AG09309 (cell line): ENCODE results near the gene VAV3.

Experiments used
- DNase-seq: peaks from one replicate; pipeline ENCODE4 v3.0.0-alpha.2; 2010; ENCODE audit warnings: low read depth
- H3K4me3 ChIP-seq: 2 replicates; pipeline ENCODE4 v1.5.1; 2011; ENCODE audit warnings: mild to moderate bottlenecking, low read depth, low read length, moderate library complexity; ENCODE audit not compliant: control insufficient read depth
- CTCF ChIP-seq: IDR thresholded peaks from 2 replicates; pipeline ENCODE4 v1.5.1; 2011; ENCODE audit warnings: mild to moderate bottlenecking, low read depth, low read length, inconsistent platforms; ENCODE audit not compliant: insufficient read depth, control insufficient read depth; ENCODE audit errors: missing control alignments

The VAV3 gene

DNA sequence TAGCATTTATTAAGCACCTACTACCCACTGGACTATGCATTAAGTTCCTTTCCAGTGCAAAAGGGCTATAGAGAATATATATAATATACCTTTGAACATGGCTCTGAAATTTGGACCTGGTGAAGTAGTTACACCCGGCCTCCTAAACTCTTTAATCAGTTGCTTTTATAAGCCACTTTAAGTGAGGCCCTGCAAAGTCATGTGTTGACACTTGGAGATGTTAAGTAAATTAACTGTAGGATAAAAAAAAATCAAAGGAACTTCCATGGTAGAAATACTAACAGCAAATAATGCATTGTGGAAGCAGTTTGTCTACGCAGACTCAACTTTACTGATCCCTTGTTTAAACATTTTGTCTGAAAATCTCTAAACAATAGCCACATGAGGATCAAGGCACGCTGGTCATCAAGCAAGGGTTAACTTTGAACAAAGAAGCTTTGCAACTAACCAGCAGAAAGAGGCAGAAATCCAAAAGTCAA, 283.9 kb downstream of the VAV3 start:
- TF ChIP-seq CTCF: no peak
- no peak overlapping the region for H3K4me3 ChIP-seq
- no peak for DNase-seq

DNA sequence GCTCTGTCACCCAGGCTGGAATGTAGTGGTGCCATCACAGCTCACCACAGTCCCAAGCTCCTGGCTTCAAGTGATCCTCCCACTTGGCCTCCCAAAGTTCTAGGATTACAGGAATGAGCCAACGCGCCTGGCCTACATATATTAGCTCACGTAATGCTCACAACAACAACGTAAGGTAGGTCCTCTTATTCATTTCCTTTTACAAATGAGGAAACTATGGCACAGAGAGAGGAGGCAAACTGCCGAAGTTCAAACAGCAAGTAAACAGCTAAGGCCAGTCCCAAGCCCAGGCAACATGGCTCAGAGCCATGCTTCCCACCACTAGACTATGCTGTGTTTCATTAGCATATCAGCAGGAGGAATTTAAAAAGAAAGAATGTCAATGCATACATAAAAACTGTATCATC, 284.4 kb downstream of the VAV3 start:
- no peak overlapping the region for H3K4me3 ChIP-seq
- TF ChIP-seq CTCF: no peak
- DNase-seq: no peak

- TF ChIP-seq CTCF: no peak
- DNase-seq: no peak
- H3K4me3 ChIP-seq: no peak overlapping the region
Measured at GRCh38 chr1:107679411-107679953, 285.5 kb downstream of the VAV3 start.

DNA sequence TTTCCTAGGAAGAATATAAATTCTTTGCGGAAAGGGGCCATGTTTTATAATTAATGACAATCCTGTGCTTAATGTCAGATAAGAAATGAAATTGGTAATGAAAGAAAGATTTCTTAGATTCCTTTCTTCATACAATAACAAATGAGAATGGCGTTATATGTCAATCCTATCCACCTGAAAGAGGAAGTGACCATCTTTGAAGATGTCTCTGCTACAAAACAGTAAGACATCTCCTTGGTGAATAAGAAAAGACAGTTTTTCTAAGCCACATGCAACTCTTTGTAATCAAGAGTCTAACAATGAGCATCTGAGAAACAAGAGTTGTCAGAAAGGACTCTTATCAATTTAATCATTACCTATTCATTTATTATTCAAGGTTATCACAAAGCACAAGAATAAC, 286.0 kb downstream of the VAV3 start:
- TF ChIP-seq CTCF: no peak
- no peak for DNase-seq
- no peak overlapping the region for H3K4me3 ChIP-seq

- H3K4me3 ChIP-seq: no peak overlapping the region
- TF ChIP-seq CTCF: no peak
- DNase-seq: no peak
Measured at GRCh38 chr1:107677697-107678096, 287.3 kb downstream of the VAV3 start.

GRCh38 chr1:107674486-107674885, 290.5 kb downstream of the VAV3 start:
- TF ChIP-seq CTCF: no peak
- DNase-seq: no peak
- H3K4me3 ChIP-seq: no peak overlapping the region

- no peak overlapping the region for H3K4me3 ChIP-seq
- DNase-seq: no peak
- no peak for TF ChIP-seq CTCF
Measured at GRCh38 chr1:107673006-107673405, 292.0 kb downstream of the VAV3 start.
